Measurements from ENCODE around the gene SBF2.

The SBF2 gene

GRCh38 chr11:10044618-10045017 is 249.4 kb downstream of the SBF2 start:
- TF ChIP-seq TAF1 (IDR thresholded peaks at IDR 0.05; ENCODE audit: borderline replicate concordance, insufficient read depth, low read length) (no peak), FOXP2 (optimal IDR thresholded peaks at IDR 0.05; ENCODE audit: borderline replicate concordance, extremely low read depth, extremely low read length, insufficient read depth) (no peak), REST (IDR thresholded peaks at IDR 0.05; ENCODE audit: insufficient read depth in 1 of 2, low read depth in 2 of 2, low read length in 2 of 2) (no peak), POLR2AphosphoS5 (IDR thresholded peaks at IDR 0.05; ENCODE audit: low read depth, low read length) (no peak), SIN3A (IDR thresholded peaks at IDR 0.05; ENCODE audit: borderline replicate concordance, insufficient read depth, low read length) (no peak)

GRCh38 chr11:10042699-10043098 is 251.3 kb downstream of the SBF2 start:
- TF ChIP-seq SIN3A (IDR thresholded peaks at IDR 0.05; ENCODE audit: borderline replicate concordance, insufficient read depth, low read length) (no peak), TAF1 (IDR thresholded peaks at IDR 0.05; ENCODE audit: borderline replicate concordance, insufficient read depth, low read length) (no peak), POLR2AphosphoS5 (IDR thresholded peaks at IDR 0.05; ENCODE audit: low read depth, low read length) (no peak), FOXP2 (optimal IDR thresholded peaks at IDR 0.05; ENCODE audit: borderline replicate concordance, extremely low read depth, extremely low read length, insufficient read depth) (no peak), REST (IDR thresholded peaks at IDR 0.05; ENCODE audit: insufficient read depth in 1 of 2, low read depth in 2 of 2, low read length in 2 of 2) (no peak)

- TF ChIP-seq POLR2AphosphoS5 (IDR thresholded peaks at IDR 0.05; ENCODE audit: low read depth, low read length) (no peak), TAF1 (IDR thresholded peaks at IDR 0.05; ENCODE audit: borderline replicate concordance, insufficient read depth, low read length) (no peak), SIN3A (IDR thresholded peaks at IDR 0.05; ENCODE audit: borderline replicate concordance, insufficient read depth, low read length) (no peak), FOXP2 (optimal IDR thresholded peaks at IDR 0.05; ENCODE audit: borderline replicate concordance, extremely low read depth, extremely low read length, insufficient read depth) (no peak), REST (IDR thresholded peaks at IDR 0.05; ENCODE audit: insufficient read depth in 1 of 2, low read depth in 2 of 2, low read length in 2 of 2) (no peak)
Measured at GRCh38 chr11:10041748-10042446, 252.1 kb downstream of the SBF2 start.

- TF ChIP-seq REST (IDR thresholded peaks at IDR 0.05; ENCODE audit: insufficient read depth in 1 of 2, low read depth in 2 of 2, low read length in 2 of 2), result no peak
- no peak for TF ChIP-seq POLR2AphosphoS5 (IDR thresholded peaks at IDR 0.05; ENCODE audit: low read depth, low read length)
- TF ChIP-seq SIN3A (IDR thresholded peaks at IDR 0.05; ENCODE audit: borderline replicate concordance, insufficient read depth, low read length), result no peak
- TF ChIP-seq TAF1 (IDR thresholded peaks at IDR 0.05; ENCODE audit: borderline replicate concordance, insufficient read depth, low read length), result no peak
- TF ChIP-seq FOXP2 (optimal IDR thresholded peaks at IDR 0.05; ENCODE audit: borderline replicate concordance, extremely low read depth, extremely low read length, insufficient read depth), result no peak
Measured at GRCh38 chr11:10041332-10041731, 252.7 kb downstream of the SBF2 start.

Data from PFSK-1 (cell line).